B cell (primary cell): Measurements from ENCODE around the gene DVL1. TPM values are rescaled to one million over a fixed set of nuclear protein-coding genes. Genes with fewer than 3 reads are reported as not detected.

ENCODE experiments used
- ATAC-seq: fragments of 200-7000 bp; cut with Tn5 transposase; one replicate; pipeline ENCODE4 v1.10.0; 2021; ENCODE audit warnings: low read depth, mild to moderate bottlenecking, moderate number of reproducible peaks, moderate library complexity
- CTCF ChIA-PET: fragments of 350-600 bp; sonication (Branson Sonifier 250); formaldehyde crosslinking; loops from one replicate; lab custom pipeline; 2021; ENCODE audit warnings: antibody characterized with exemption, inconsistent platforms; lab: Charles Lee
- POLR2A ChIA-PET: fragments of 350-600 bp; sonication (Branson Sonifier 250); formaldehyde crosslinking; loops from one replicate; lab custom pipeline; 2021; ENCODE audit warnings: antibody characterized with exemption; lab: Charles Lee
- DNase-seq: peaks from one replicate; pipeline ENCODE4 v3.0.0; 2013
- H2AFZ ChIP-seq: 2 replicates; pipeline ENCODE4 v1.6.1; 2012; ENCODE audit warnings: mild to moderate bottlenecking, low read depth, low read length; ENCODE audit not compliant: insufficient read depth, poor library complexity, severe bottlenecking
- H3K27ac ChIP-seq, 2 donors: 1 replicate in 1 of 2; 2 replicates in 1 of 2; pipeline ENCODE4 v1.5.1; 2012 to 2013; ENCODE audit warnings: low read length in 2 of 2, mild to moderate bottlenecking in 2 of 2, moderate library complexity in 1 of 2
- H3K27me3 ChIP-seq, 4 experiments: fragments of 200-600 bp in 1 of 4; sonication (generic) in 1 of 4; replicated peaks in 1 of 4; 1 replicate in 2 of 4; 2 replicates in 2 of 4; pipeline versions ENCODE4 v1.6.1 to v1.7.0; 2013 to 2016; ENCODE audit warnings: low read length in 3 of 4, mild to moderate bottlenecking in 2 of 4, mixed read lengths in 1 of 4, moderate library complexity in 1 of 4; ENCODE audit not compliant: insufficient read depth in 4 of 4, control insufficient read depth in 3 of 4; ENCODE audit errors: control extremely low read depth in 1 of 4
- H3K36me3 ChIP-seq, 2 experiments: replicated peaks in 1 of 2; 1 replicate in 1 of 2; 2 replicates in 1 of 2; pipeline versions ENCODE4 v1.6.1 to v1.7.1; 2013; ENCODE audit warnings: low read length in 1 of 2; ENCODE audit not compliant: insufficient read depth in 2 of 2, control insufficient read depth in 1 of 2; ENCODE audit errors: control extremely low read depth in 1 of 2, extremely low read depth in 1 of 2
- H3K4me1 ChIP-seq, 2 donors: fragments of 200-600 bp in 1 of 2; sonication (generic) in 1 of 2; 1 replicate in 1 of 2; 2 replicates in 1 of 2; pipeline versions ENCODE4 v1.5.1 to v1.6.1; 2013 to 2017; ENCODE audit warnings: low read length in 2 of 2; ENCODE audit not compliant: control insufficient read depth in 2 of 2, insufficient read depth in 2 of 2
- H3K4me2 ChIP-seq: replicated peaks from 2 replicates; pipeline ENCODE3; 2012; ENCODE audit warnings: mild to moderate bottlenecking, low read depth, low read length; ENCODE audit not compliant: poor library complexity, severe bottlenecking
- H3K4me3 ChIP-seq, 5 experiments: fragments of 200-600 bp in 1 of 5; sonication (generic) in 1 of 5; 1 replicate in 3 of 5; 2 replicates in 2 of 5; pipeline versions ENCODE4 v1.5.1 to v1.7.0; 2011 to 2016; ENCODE audit warnings: low read length in 4 of 5, mild to moderate bottlenecking in 4 of 5, low read depth in 2 of 5, control low read depth in 1 of 5, moderate library complexity in 1 of 5; ENCODE audit not compliant: insufficient read depth in 1 of 5; ENCODE audit errors: control extremely low read depth in 1 of 5, extremely low read depth in 1 of 5
- H3K79me2 ChIP-seq: fragments of 200-600 bp; sonication (generic); one replicate; pipeline ENCODE4 v1.6.0; 2016; ENCODE audit warnings: low read length; ENCODE audit not compliant: control insufficient read depth, insufficient read depth
- H3K9ac ChIP-seq: fragments of 200-600 bp; sonication (generic); 2 replicates; pipeline ENCODE4 v1.6.1; 2017; ENCODE audit warnings: mild to moderate bottlenecking, low read length, moderate library complexity
- H3K9me3 ChIP-seq, 3 donors: one replicate each; pipeline versions ENCODE4 v1.6.1 to v1.7.1; 2013; ENCODE audit warnings: low read length in 2 of 3; ENCODE audit not compliant: control insufficient read depth in 2 of 3, insufficient read depth in 1 of 3; ENCODE audit errors: control extremely low read depth in 1 of 3
- H4K20me1 ChIP-seq: 2 replicates; pipeline ENCODE4 v1.6.0; 2012; ENCODE audit warnings: mild to moderate bottlenecking, low read length; ENCODE audit not compliant: insufficient read depth, control insufficient read depth, poor library complexity, severe bottlenecking
- H3K27ac Mint-ChIP-seq: one replicate; pipeline ENCODE4 v1.8.0; 2021; ENCODE audit warnings: mixed read lengths
- H3K27me3 Mint-ChIP-seq: one replicate; pipeline ENCODE4 v1.8.0; 2021; ENCODE audit warnings: mixed read lengths
- H3K4me1 Mint-ChIP-seq: one replicate; pipeline ENCODE4 v1.8.0; 2021; ENCODE audit warnings: mixed read lengths
- H3K4me3 Mint-ChIP-seq: one replicate; pipeline ENCODE4 v1.8.0; 2021; ENCODE audit warnings: mixed read lengths
- H3K9me3 Mint-ChIP-seq: one replicate; pipeline ENCODE4 v1.8.0; 2022; ENCODE audit warnings: mixed read lengths; ENCODE audit not compliant: insufficient read depth
- EZH2 ChIP-seq: IDR thresholded peaks from 2 replicates; pipeline ENCODE4 v1.6.1; 2012; ENCODE audit warnings: borderline replicate concordance, low read depth, mild to moderate bottlenecking, moderate library complexity, low read length; ENCODE audit not compliant: insufficient read depth, poor library complexity, severe bottlenecking
- WGBS: methylation state at CpG from one replicate; pipeline ENCODE4 v1.1.5; 2013; ENCODE audit warnings: missing lambda C conversion rate; ENCODE audit not compliant: insufficient coverage; 5-methylcytosine and 5-hydroxymethylcytosine counted together
- intact Hi-C: fragments of 100-400 bp; cut with micrococcal nuclease; formaldehyde crosslinking; loops from one replicate; pipeline ENCODE4 v1.10.0; 2022
- polyA plus RNA-seq: library from polyadenylated mRNA; depleted of rRNA; stranded (reverse); fragments of >200 nt; gene quantifications from 2 replicates; pipeline ENCODE4 v1.2.3, GENCODE V29; 2012
- total RNA-seq, 2 donors: library from RNA; stranded (reverse); fragments of 120-200 nt in 1 of 2; gene quantifications; 1 replicate in 1 of 2; 2 replicates in 1 of 2; pipeline versions ENCODE4 v1.2.3 to v1.2.4, GENCODE V29; 2013 to 2022
- TF ChIP-seq, protein P1 (sequence below): fragments of 200-600 bp; IDR thresholded peaks from one replicate; pipeline ENCODE4 v1.8.0; 2022; ENCODE audit warnings: antibody characterized with exemption, mild to moderate bottlenecking

DVL1 gene
- total and polyA plus RNA-seq, 2 donors (not counting 1 experiment from before 2014, with no cell fraction given), result 46.1 to 53.5 TPM

GRCh38 chr1:1397839-1398523, 48.8 kb upstream of the DVL1 start:
- no peaks in the 10 kb centered on the region for H3K9me3 ChIP-seq
- no peak for DNase-seq
- peaks cover 23 to 29% of the 10 kb centered on the region in 2 donors for H3K4me1 ChIP-seq
- peak overlapping the region; percentile 91 for H3K4me2 ChIP-seq
- peaks cover 8 to 58% of the 10 kb centered on the region in 2 experiments for H3K36me3 ChIP-seq
- peaks cover 31% of the 10 kb centered on the region for H4K20me1 ChIP-seq
- POLR2A ChIA-PET, result interaction anchor here (0.5 to 0.6 kb wide), 2 partner anchors 9 to 395 kb away, joined by 3 to 4 read pairs; partner anchors contain the start of gene MRPL20
- H2AFZ ChIP-seq, result peak overlapping the region; percentile 87
- ATAC-seq, result no peak
- peak overlapping the region in 1 of 2 donors; percentile 85 for H3K27ac ChIP-seq
- H3K79me2 ChIP-seq, result peaks cover 72% of the 10 kb centered on the region
- Mint-ChIP-seq H3K9me3 (no peaks in the 10 kb centered on the region), H3K4me1 (peaks cover 46% of the 10 kb centered on the region), H3K27me3 (no peaks in the 10 kb centered on the region), H3K4me3 (peak overlapping the region; percentile 94), H3K27ac (peak overlapping the region; percentile 72)
- CTCF ChIA-PET, result interaction anchor here (1.6 kb wide), 1 partner anchor 108 kb away, joined by 4 read pairs; no protein-coding TSS in a partner anchor
- intact Hi-C loops, result no loop called here
- no peak for TF ChIP-seq EZH2
- TF ChIP-seq, protein P1, sequence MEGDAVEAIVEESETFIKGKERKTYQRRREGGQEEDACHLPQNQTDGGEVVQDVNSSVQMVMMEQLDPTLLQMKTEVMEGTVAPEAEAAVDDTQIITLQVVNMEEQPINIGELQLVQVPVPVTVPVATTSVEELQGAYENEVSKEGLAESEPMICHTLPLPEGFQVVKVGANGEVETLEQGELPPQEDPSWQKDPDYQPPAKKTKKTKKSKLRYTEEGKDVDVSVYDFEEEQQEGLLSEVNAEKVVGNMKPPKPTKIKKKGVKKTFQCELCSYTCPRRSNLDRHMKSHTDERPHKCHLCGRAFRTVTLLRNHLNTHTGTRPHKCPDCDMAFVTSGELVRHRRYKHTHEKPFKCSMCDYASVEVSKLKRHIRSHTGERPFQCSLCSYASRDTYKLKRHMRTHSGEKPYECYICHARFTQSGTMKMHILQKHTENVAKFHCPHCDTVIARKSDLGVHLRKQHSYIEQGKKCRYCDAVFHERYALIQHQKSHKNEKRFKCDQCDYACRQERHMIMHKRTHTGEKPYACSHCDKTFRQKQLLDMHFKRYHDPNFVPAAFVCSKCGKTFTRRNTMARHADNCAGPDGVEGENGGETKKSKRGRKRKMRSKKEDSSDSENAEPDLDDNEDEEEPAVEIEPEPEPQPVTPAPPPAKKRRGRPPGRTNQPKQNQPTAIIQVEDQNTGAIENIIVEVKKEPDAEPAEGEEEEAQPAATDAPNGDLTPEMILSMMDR, result no peak
- H3K27me3 ChIP-seq, result no peaks in the 10 kb centered on the region
- 65% methylated on average over 16 of the region's 19 CpGs for WGBS
- peak overlapping the region; percentile 79 to 95 (median 89) for H3K4me3 ChIP-seq
- peak overlapping the region; percentile 90 for H3K9ac ChIP-seq

GRCh38 chr1:1395166-1395565, 45.9 kb upstream of the DVL1 start:
- Histone ChIP-seq H4K20me1 (peaks cover 35% of the 10 kb centered on the region), H3K9me3 (no peaks in the 10 kb centered on the region), H3K4me3 (no peak overlapping the region), H2AFZ (no peak overlapping the region), H3K27me3 (no peaks in the 10 kb centered on the region), H3K36me3 (peaks cover 16 to 66% of the 10 kb centered on the region in 2 experiments), H3K79me2 (peaks cover 70% of the 10 kb centered on the region), H3K9ac (no peak overlapping the region), H3K4me1 (peaks cover 13 to 21% of the 10 kb centered on the region in 2 donors), H3K27ac (no peak overlapping the region), H3K4me2 (no peak overlapping the region)
- H3K4me3 Mint-ChIP-seq, result peak overlapping the region; percentile 27
- no peak for TF ChIP-seq EZH2
- TF ChIP-seq, protein P1, result no peak
- H3K27ac Mint-ChIP-seq, result no peak overlapping the region
- no peak for DNase-seq
- ATAC-seq, result no peak
- ChIA-PET CTCF (interaction anchor here (0.6 to 0.8 kb wide), 3 partner anchors 10 to 364 kb away, joined by 3 to 5 read pairs (median 3); no protein-coding TSS in a partner anchor), POLR2A (interaction anchor here (0.8 kb wide), 1 partner anchor 916 kb away, joined by 6 read pairs; no protein-coding TSS in a partner anchor)
- intact Hi-C loops, result loop anchor here (2.0 kb wide), 1 partner anchor 76 kb away; the partner anchor contains the start of gene ATAD3B
- no peaks in the 10 kb centered on the region for H3K27me3 Mint-ChIP-seq
- H3K9me3 Mint-ChIP-seq, result no peaks in the 10 kb centered on the region
- peaks cover 32% of the 10 kb centered on the region for H3K4me1 Mint-ChIP-seq
- 95% methylated on average over 8 of the region's 11 CpGs for WGBS
